HEK293 (cell line): ENCODE data around the gene INO80B.

ENCODE experiments used
- BCL11A ChIP-seq: fragments of 450-650 bp; formaldehyde crosslinking; IDR thresholded peaks from 2 replicates; pipeline ENCODE4 v1.5.1; 2016; ENCODE audit warnings: low read depth, missing biosample characterization, missing genetic modification characterization
- BCL6B ChIP-seq: fragments of 450-650 bp; formaldehyde crosslinking; IDR thresholded peaks from 2 replicates; pipeline ENCODE4 v1.5.1; 2017; ENCODE audit warnings: missing biosample characterization, missing genetic modification characterization
- GLI4 ChIP-seq: fragments of 450-650 bp; formaldehyde crosslinking; IDR thresholded peaks from 2 replicates; pipeline ENCODE4 v1.5.1; 2016; ENCODE audit warnings: missing biosample characterization, missing genetic modification characterization
- GLIS1 ChIP-seq: fragments of 450-650 bp; formaldehyde crosslinking; IDR thresholded peaks from 2 replicates; pipeline ENCODE4 v1.5.1; 2016; ENCODE audit warnings: missing biosample characterization, missing genetic modification characterization
- KLF1 ChIP-seq: fragments of 450-650 bp; formaldehyde crosslinking; IDR thresholded peaks from 2 replicates; pipeline ENCODE4 v1.5.1; 2016; ENCODE audit warnings: missing biosample characterization, missing genetic modification characterization
- MEIS1 ChIP-seq: sonication (generic); formaldehyde crosslinking; IDR thresholded peaks from 2 replicates; pipeline ENCODE4 v1.8.1; 2022; ENCODE audit warnings: missing genetic modification reagents, mild to moderate bottlenecking, borderline replicate concordance
- SP7 ChIP-seq: fragments of 450-650 bp; formaldehyde crosslinking; IDR thresholded peaks from 2 replicates; pipeline ENCODE4 v1.5.1; 2016; ENCODE audit warnings: missing biosample characterization, missing genetic modification characterization
- TSHZ1 ChIP-seq: fragments of 450-650 bp; formaldehyde crosslinking; IDR thresholded peaks from 2 replicates; pipeline ENCODE4 v1.5.1; 2016; ENCODE audit warnings: missing biosample characterization, missing genetic modification characterization, borderline replicate concordance
- ZBTB7A ChIP-seq: fragments of 450-650 bp; formaldehyde crosslinking; IDR thresholded peaks from 2 replicates; pipeline ENCODE4 v1.5.1; 2016; ENCODE audit warnings: low read depth, missing biosample characterization, missing genetic modification characterization
- ZNF138 ChIP-seq: fragments of 450-650 bp; formaldehyde crosslinking; IDR thresholded peaks from 2 replicates; pipeline ENCODE4 v1.5.1; 2016; ENCODE audit warnings: missing biosample characterization, missing genetic modification characterization, borderline replicate concordance
- ZNF211 ChIP-seq: fragments of 450-650 bp; formaldehyde crosslinking; IDR thresholded peaks from 2 replicates; pipeline ENCODE4 v1.5.1; 2016; ENCODE audit warnings: low read depth, missing biosample characterization, missing genetic modification characterization
- ZNF214 ChIP-seq: fragments of 450-650 bp; formaldehyde crosslinking; IDR thresholded peaks from 2 replicates; pipeline ENCODE4 v1.5.1; 2017; ENCODE audit warnings: missing biosample characterization, mild to moderate bottlenecking, missing genetic modification characterization, borderline replicate concordance
- ZNF221 ChIP-seq: fragments of 450-650 bp; formaldehyde crosslinking; IDR thresholded peaks from 2 replicates; pipeline ENCODE4 v1.5.1; 2017; ENCODE audit warnings: missing biosample characterization, missing genetic modification characterization, borderline replicate concordance
- ZNF248 ChIP-seq: fragments of 450-650 bp; formaldehyde crosslinking; IDR thresholded peaks from 2 replicates; pipeline ENCODE4 v1.5.1; 2017; ENCODE audit warnings: missing biosample characterization, missing genetic modification characterization
- ZNF266 ChIP-seq: fragments of 450-650 bp; formaldehyde crosslinking; IDR thresholded peaks from 2 replicates; pipeline ENCODE4 v1.5.1; 2016; ENCODE audit warnings: missing biosample characterization, missing genetic modification characterization, low read depth
- ZNF280D ChIP-seq: fragments of 450-650 bp; formaldehyde crosslinking; IDR thresholded peaks from 2 replicates; pipeline ENCODE4 v1.5.1; 2016; ENCODE audit warnings: missing biosample characterization, missing genetic modification characterization
- ZNF350 ChIP-seq: fragments of 450-650 bp; formaldehyde crosslinking; IDR thresholded peaks from 2 replicates; pipeline ENCODE4 v1.5.0; 2017; ENCODE audit warnings: missing biosample characterization, mild to moderate bottlenecking, missing genetic modification characterization
- ZNF354C ChIP-seq: fragments of 450-650 bp; formaldehyde crosslinking; IDR thresholded peaks from 2 replicates; pipeline ENCODE4 v1.5.1; 2016; ENCODE audit warnings: missing biosample characterization, missing genetic modification characterization, low read depth, borderline replicate concordance
- ZNF521 ChIP-seq: fragments of 450-650 bp; formaldehyde crosslinking; IDR thresholded peaks from 2 replicates; pipeline ENCODE4 v1.5.1; 2017; ENCODE audit warnings: missing biosample characterization, mild to moderate bottlenecking, missing genetic modification characterization
- ZNF529 ChIP-seq: fragments of 450-650 bp; formaldehyde crosslinking; IDR thresholded peaks from 2 replicates; pipeline ENCODE4 v1.5.1; 2017; ENCODE audit warnings: missing genetic modification characterization, missing biosample characterization; ENCODE audit not compliant: insufficient replicate concordance
- ZNF560 ChIP-seq: fragments of 450-650 bp; formaldehyde crosslinking; IDR thresholded peaks from 2 replicates; pipeline ENCODE4 v1.5.1; 2017; ENCODE audit warnings: missing biosample characterization, missing genetic modification characterization, borderline replicate concordance
- ZNF639 ChIP-seq: fragments of 450-650 bp; formaldehyde crosslinking; IDR thresholded peaks from 2 replicates; pipeline ENCODE4 v1.5.1; 2016; ENCODE audit warnings: missing biosample characterization, missing genetic modification characterization
- ZNF660 ChIP-seq: fragments of 450-650 bp; IDR thresholded peaks from 2 replicates; pipeline ENCODE4 v1.5.1; 2018; ENCODE audit warnings: missing biosample characterization, mild to moderate bottlenecking, missing genetic modification characterization
- ZNF677 ChIP-seq: fragments of 450-650 bp; IDR thresholded peaks from 2 replicates; pipeline ENCODE4 v1.5.0; 2018; ENCODE audit warnings: missing biosample characterization, mild to moderate bottlenecking, missing genetic modification characterization, moderate library complexity
- ZNF701 ChIP-seq: fragments of 450-650 bp; formaldehyde crosslinking; IDR thresholded peaks from 2 replicates; pipeline ENCODE4 v1.5.1; 2016; ENCODE audit warnings: missing biosample characterization, missing genetic modification characterization
- ZNF704 ChIP-seq: fragments of 450-650 bp; formaldehyde crosslinking; IDR thresholded peaks from 2 replicates; pipeline ENCODE4 v1.5.1; 2016; ENCODE audit warnings: missing biosample characterization, missing genetic modification characterization
- ZNF707 ChIP-seq: fragments of 450-650 bp; formaldehyde crosslinking; IDR thresholded peaks from 2 replicates; pipeline ENCODE4 v1.5.1; 2016; ENCODE audit warnings: missing biosample characterization, missing genetic modification characterization
- ZNF76 ChIP-seq: fragments of 450-650 bp; formaldehyde crosslinking; IDR thresholded peaks from 2 replicates; pipeline ENCODE4; 2016; ENCODE audit warnings: low read depth, missing biosample characterization, missing genetic modification characterization, borderline replicate concordance
- ZSCAN23 ChIP-seq: fragments of 450-650 bp; formaldehyde crosslinking; IDR thresholded peaks from 2 replicates; pipeline ENCODE4 v1.5.1; 2016; ENCODE audit warnings: missing biosample characterization, missing genetic modification characterization

Gene INO80B

GRCh38 chr2:74457549-74458131, 2.8 kb downstream of the INO80B start (continued):
- TF ChIP-seq ZNF280D (no peak), GLIS1 (tag by site-specific recombination) (peak; percentile 52), ZNF354C (tag by site-specific recombination) (no peak), ZNF560 (no peak), TSHZ1 (tag by site-specific recombination) (0 out of 2 replicates have a peak, but pooled peaks have one; percentile 33), ZNF521 (tag by site-specific recombination) (no peak), ZNF660 (tag by site-specific recombination) (no peak), ZSCAN23 (no peak), ZNF350 (tag by site-specific recombination) (no peak), ZNF76 (tag by site-specific recombination) (peak; percentile 58; the same call in 1 of the 2 replicates), ZNF529 (tag by site-specific recombination) (no peak), BCL6B (no peak), KLF1 (tag by site-specific recombination) (peak; percentile 38; the same call in 1 of the 2 replicates), ZNF266 (no peak), MEIS1 (CRISPR knock-in tag) (no peak), SP7 (tag by site-specific recombination) (peak; percentile 66), ZNF248 (no peak), ZNF701 (tag by site-specific recombination) (no peak), ZNF707 (tag by site-specific recombination) (no peak), ZBTB7A (tag by site-specific recombination) (0 out of 2 replicates have a peak, but pooled peaks have one; percentile 65), ZNF138 (tag by site-specific recombination) (no peak), ZNF221 (tag by site-specific recombination) (no peak; the same call in 1 of the 2 replicates), ZNF214 (no peak), ZNF639 (tag by site-specific recombination) (0 out of 2 replicates have a peak, but pooled peaks have one; percentile 21), ZNF704 (tag by site-specific recombination) (no peak), ZNF677 (tag by site-specific recombination) (no peak), ZNF211 (tag by site-specific recombination) (no peak), GLI4 (tag by site-specific recombination) (no peak), BCL11A (no peak)
